Activated B cell treated with CpG ODN at 0.5 μM for 24 hours (primary cell): ENCODE results near the gene AGK. TPM values are rescaled to one million over a fixed set of nuclear protein-coding genes. Genes with fewer than 3 reads are reported as not detected.
"Not testable (repeated sequence)": the region's sequence is repeated elsewhere in the genome, so short reads cannot be mapped to it uniquely, and the experiment has no call there.

Source experiments
- ATAC-seq: fragments of 200-7000 bp; cut with Tn5 transposase; one replicate; pipeline ENCODE4 v1.10.0; 2021; ENCODE audit warnings: low read depth, mild to moderate bottlenecking, moderate library complexity
- CTCF ChIA-PET: fragments of 350-600 bp; sonication (Branson Sonifier 250); formaldehyde crosslinking; loops from one replicate; lab custom pipeline; 2021; ENCODE audit warnings: antibody characterized with exemption; lab: Charles Lee
- POLR2A ChIA-PET: fragments of 350-600 bp; sonication (Branson Sonifier 250); formaldehyde crosslinking; loops from one replicate; lab custom pipeline; 2021; ENCODE audit warnings: antibody characterized with exemption; lab: Charles Lee
- DNase-seq: peaks from one replicate; pipeline ENCODE4 v3.0.0; 2022
- H3K27ac Mint-ChIP-seq: one replicate; pipeline ENCODE4 v1.8.0; 2020; ENCODE audit warnings: mixed read lengths
- H3K27me3 Mint-ChIP-seq: one replicate; pipeline ENCODE4 v1.8.0; 2021; ENCODE audit warnings: mixed read lengths
- H3K36me3 Mint-ChIP-seq: one replicate; pipeline ENCODE4 v1.8.0; 2021; ENCODE audit warnings: low read depth, mixed read lengths
- H3K4me1 Mint-ChIP-seq: one replicate; pipeline ENCODE4 v1.8.0; 2021; ENCODE audit warnings: mixed read lengths
- H3K4me3 Mint-ChIP-seq: one replicate; pipeline ENCODE4 v1.8.0; 2020; ENCODE audit warnings: mild to moderate bottlenecking, mixed read lengths
- H3K9me3 Mint-ChIP-seq: one replicate; pipeline ENCODE4 v1.8.0; 2020; ENCODE audit warnings: mixed read lengths
- intact Hi-C: fragments of 100-400 bp; cut with micrococcal nuclease; formaldehyde crosslinking; loops from one replicate; pipeline ENCODE4 v1.15.1; 2024
- total RNA-seq: library from RNA; stranded (reverse); gene quantifications from 2 replicates; pipeline ENCODE4 v1.2.3, GENCODE V29; 2022
- TF ChIP-seq, protein P1 (sequence below): fragments of 200-600 bp; IDR thresholded peaks from one replicate; pipeline ENCODE4 v1.8.0; 2022; ENCODE audit warnings: antibody characterized with exemption, mild to moderate bottlenecking

The AGK gene
- total RNA-seq, 1 donor from 2014 or later, result 39.3 TPM

DNA sequence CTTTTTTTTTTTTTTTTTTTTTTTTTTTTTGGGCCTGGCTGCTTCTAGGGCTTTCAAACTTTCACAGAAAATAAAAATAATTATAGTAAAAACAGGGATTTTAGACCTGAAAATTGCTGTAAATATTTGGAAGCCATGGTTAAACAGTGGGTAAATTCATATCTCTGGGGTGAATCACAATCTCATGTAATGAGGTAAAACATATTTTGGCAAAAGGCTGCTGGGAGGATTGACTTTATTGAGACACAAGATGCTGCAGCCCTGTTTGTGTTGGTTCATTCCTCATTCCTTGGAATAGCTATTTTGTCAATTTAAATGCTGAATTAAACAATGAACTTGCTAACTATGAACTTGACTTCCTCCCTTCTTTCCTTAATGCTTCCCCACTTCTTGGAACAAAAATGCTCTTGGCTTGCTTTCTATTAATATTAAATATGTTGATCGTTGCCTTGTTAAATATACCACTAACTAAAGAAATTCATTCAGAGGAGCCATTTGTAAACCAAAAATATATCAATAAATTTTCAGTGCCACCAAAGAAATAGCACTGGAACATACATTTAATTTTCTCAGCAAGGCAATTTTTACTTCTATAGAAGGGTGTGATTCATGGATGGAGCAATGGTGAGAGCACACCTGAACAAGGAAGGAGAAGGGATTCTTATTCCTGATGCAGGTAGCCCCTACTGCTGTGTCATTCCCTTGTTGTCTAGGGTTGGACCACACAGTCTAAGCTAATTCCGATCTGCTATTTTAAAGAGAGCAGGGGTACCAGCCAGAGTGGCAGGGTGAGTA, 24.6 kb downstream of the AGK start:
- intact Hi-C loops, result no loop called here
- Mint-ChIP-seq H3K27ac (no peak overlapping the region), H3K36me3 (peaks cover 47% of the 10 kb centered on the region), H3K9me3 (peaks cover 18% of the 10 kb centered on the region), H3K4me1 (no peaks in the 10 kb centered on the region), H3K27me3 (no peaks in the 10 kb centered on the region), H3K4me3 (no peak overlapping the region)
- TF ChIP-seq, protein P1, sequence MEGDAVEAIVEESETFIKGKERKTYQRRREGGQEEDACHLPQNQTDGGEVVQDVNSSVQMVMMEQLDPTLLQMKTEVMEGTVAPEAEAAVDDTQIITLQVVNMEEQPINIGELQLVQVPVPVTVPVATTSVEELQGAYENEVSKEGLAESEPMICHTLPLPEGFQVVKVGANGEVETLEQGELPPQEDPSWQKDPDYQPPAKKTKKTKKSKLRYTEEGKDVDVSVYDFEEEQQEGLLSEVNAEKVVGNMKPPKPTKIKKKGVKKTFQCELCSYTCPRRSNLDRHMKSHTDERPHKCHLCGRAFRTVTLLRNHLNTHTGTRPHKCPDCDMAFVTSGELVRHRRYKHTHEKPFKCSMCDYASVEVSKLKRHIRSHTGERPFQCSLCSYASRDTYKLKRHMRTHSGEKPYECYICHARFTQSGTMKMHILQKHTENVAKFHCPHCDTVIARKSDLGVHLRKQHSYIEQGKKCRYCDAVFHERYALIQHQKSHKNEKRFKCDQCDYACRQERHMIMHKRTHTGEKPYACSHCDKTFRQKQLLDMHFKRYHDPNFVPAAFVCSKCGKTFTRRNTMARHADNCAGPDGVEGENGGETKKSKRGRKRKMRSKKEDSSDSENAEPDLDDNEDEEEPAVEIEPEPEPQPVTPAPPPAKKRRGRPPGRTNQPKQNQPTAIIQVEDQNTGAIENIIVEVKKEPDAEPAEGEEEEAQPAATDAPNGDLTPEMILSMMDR, result no peak
- ChIA-PET CTCF (no interaction called here), POLR2A (no interaction called here)
- ATAC-seq (no peak), DNase-seq (no peak)

DNA sequence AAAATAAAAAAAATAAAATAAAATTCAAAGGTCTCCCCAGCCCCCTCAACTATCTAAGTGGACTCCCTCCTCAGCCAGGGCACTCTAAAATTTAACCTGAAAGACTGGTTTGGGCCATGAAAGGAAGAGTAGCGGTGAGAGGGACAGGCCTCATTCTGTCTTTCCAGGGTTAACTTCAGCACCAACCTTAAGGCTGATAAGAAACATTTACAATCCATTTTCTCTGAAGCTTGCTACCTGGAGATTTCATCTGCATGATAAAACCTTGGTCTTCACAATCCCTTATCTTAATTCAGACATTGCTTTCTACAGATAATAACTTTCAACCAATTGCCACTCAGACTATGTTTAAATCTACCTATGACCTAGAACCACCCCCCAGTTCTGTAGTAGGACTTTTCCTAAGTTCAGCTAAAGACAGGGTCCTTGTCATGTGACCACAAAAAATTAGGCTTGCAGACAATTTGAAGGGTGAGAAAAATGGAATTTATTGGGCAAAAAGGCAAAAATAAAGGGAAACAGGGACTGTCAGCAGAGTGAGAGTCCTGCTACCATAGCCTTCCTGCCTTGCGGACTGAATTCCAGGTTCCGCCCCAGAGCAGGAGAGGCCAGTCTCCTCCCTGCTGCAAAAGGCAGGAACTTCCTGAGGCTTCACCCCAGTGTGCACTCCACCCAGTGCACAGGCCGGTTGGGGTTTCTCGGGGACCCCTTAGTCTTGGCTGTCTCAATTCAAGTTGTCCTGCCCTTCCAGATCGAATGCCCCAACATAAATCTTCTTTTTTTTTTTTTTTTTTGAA, 26.0 kb downstream of the AGK start:
- Mint-ChIP-seq H3K9me3 (peaks cover 18% of the 10 kb centered on the region), H3K27ac (no peak overlapping the region), H3K4me3 (no peak overlapping the region), H3K36me3 (peaks cover 44% of the 10 kb centered on the region), H3K4me1 (no peaks in the 10 kb centered on the region), H3K27me3 (no peaks in the 10 kb centered on the region)
- no peak for ATAC-seq
- ChIA-PET POLR2A (no interaction called here), CTCF (no interaction called here)
- intact Hi-C loops, result no loop called here
- DNase-seq, result no peak
- TF ChIP-seq, protein P1, result no peak

DNA sequence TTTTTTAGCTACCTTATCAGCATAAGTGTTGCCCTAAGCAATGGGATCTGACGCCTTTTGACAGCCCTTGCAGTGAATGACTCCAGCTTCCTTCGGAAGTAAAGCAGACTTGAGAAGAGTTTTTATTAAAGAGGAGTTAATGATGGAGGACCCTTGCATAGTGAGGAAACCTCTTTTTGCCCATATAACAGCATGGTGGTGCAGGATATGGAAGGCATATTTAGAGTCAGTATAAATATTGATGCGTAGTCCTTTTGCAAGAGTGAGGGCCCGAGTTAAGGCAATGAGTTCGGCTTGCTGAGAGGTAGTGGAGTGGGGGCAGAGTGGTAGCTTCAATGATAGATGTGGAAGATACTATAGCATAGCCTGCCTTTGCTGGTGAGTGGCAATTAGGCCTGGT, 28.7 kb downstream of the AGK start:
- DNase-seq, POLR2A ChIA-PET, ATAC-seq, H3K27me3 Mint-ChIP-seq, H3K27ac Mint-ChIP-seq, H3K4me1 Mint-ChIP-seq, H3K4me3 Mint-ChIP-seq, CTCF ChIA-PET, intact Hi-C loops: not testable (repeated sequence)
- Mint-ChIP-seq H3K9me3 (peaks cover 14% of the 10 kb centered on the region), H3K36me3 (peaks cover 30% of the 10 kb centered on the region)

DNA sequence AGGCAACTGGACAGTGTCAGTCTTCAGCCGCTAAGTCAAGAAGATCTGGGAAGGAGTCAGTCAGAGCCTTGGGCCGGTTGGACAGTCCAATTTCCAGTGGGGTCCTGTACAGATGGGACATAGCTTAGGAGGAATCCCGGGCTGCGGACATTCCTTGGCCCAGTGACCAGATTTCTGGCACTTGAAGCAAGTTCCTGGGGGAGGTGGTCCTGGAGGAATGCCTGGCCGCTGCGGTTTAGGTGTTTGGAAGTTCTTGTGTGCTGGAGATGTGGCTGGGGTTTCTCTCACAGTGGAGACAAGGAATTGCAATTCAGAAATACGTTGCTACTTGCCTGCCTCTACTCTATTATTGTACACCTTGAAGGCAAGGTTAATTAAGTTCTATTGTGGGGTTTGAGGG, 30.9 kb downstream of the AGK start:
- H3K4me1 Mint-ChIP-seq, H3K27ac Mint-ChIP-seq, H3K27me3 Mint-ChIP-seq, H3K9me3 Mint-ChIP-seq, H3K4me3 Mint-ChIP-seq, DNase-seq, CTCF ChIA-PET, intact Hi-C loops, POLR2A ChIA-PET, ATAC-seq: not testable (repeated sequence)
- H3K36me3 Mint-ChIP-seq, result peaks cover 16% of the 10 kb centered on the region

DNA sequence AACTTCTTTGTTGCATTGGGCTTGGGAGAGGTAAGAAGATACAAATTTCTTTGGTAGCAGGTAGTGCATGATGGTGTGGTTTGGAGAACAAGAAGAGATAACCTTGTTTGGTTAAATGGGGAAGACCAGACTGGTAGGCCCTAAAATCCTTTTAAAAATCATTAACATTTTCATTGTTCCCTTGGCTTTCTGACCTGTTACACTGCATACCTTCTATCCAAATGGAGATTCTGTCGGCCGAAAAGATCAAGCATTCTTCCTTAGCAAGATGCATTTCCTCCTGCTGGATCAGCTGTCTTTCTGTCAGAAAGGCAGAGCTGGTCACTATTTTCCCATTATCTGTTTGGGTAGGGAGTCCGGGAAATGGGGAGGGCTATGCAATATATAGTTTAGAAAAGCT, 33.7 kb downstream of the AGK start:
- TF ChIP-seq, protein P1, result no peak
- no peak for DNase-seq
- ChIA-PET POLR2A (no interaction called here), CTCF (no interaction called here)
- Mint-ChIP-seq H3K27me3 (no peaks in the 10 kb centered on the region), H3K4me3 (no peak overlapping the region), H3K36me3 (peaks cover 15% of the 10 kb centered on the region), H3K4me1 (no peaks in the 10 kb centered on the region), H3K27ac (no peak overlapping the region), H3K9me3 (no peaks in the 10 kb centered on the region)
- intact Hi-C loops, result no loop called here
- no peak for ATAC-seq
